ENCODE data around the gene COPS8. TPM values are rescaled to one million over a fixed set of nuclear protein-coding genes. Genes with fewer than 3 reads are reported as not detected.

Gene COPS8
- total RNA-seq, 1 donor from 2014 or later, result 14.3 TPM

GRCh38 chr2:237129625-237130263 lies 44.1 kb downstream of the COPS8 start:
- ATAC-seq (no peak), DNase-seq (ENCODE audit: low spot score) (no peak)

- ATAC-seq, result no peak
- no peak for DNase-seq (ENCODE audit: low spot score)
Observed at GRCh38 chr2:237130562-237131421, 45.1 kb downstream of the COPS8 start.

- ATAC-seq, result no peak
Observed at GRCh38 chr2:237131749-237132533, 46.3 kb downstream of the COPS8 start.

GRCh38 chr2:237132799-237133198 lies 47.1 kb downstream of the COPS8 start:
- DNase-seq (ENCODE audit: low spot score), result no peak
- ATAC-seq, result peak; percentile 19

More at GRCh38 chr2:237131749-237132533, 46.3 kb downstream of the COPS8 start:
- no peak for DNase-seq (ENCODE audit: low spot score)

GRCh38 chr2:237134321-237135230 lies 48.9 kb downstream of the COPS8 start:
- DNase-seq (ENCODE audit: low spot score), result no peak
- ATAC-seq, result no peak

GRCh38 chr2:237136824-237137223 lies 51.1 kb downstream of the COPS8 start:
- DNase-seq (ENCODE audit: low spot score) (no peak), ATAC-seq (no peak)

GRCh38 chr2:237137626-237138323 lies 52.1 kb downstream of the COPS8 start:
- DNase-seq (ENCODE audit: low spot score), result no peak
- ATAC-seq, result no peak

- no peak for DNase-seq (ENCODE audit: low spot score)
- ATAC-seq, result no peak
Observed at GRCh38 chr2:237139123-237139675, 53.5 kb downstream of the COPS8 start.

- DNase-seq (ENCODE audit: low spot score), result no peak
- no peak for ATAC-seq
Observed at GRCh38 chr2:237140689-237141285, 55.1 kb downstream of the COPS8 start.

- ATAC-seq (no peak), DNase-seq (ENCODE audit: low spot score) (no peak)
Observed at GRCh38 chr2:237141571-237142051, 55.9 kb downstream of the COPS8 start.

GRCh38 chr2:237143118-237143517 lies 57.4 kb downstream of the COPS8 start:
- DNase-seq (ENCODE audit: low spot score), result no peak
- no peak for ATAC-seq

GRCh38 chr2:237143676-237144440 lies 58.2 kb downstream of the COPS8 start:
- DNase-seq (ENCODE audit: low spot score) (peak; percentile 0), ATAC-seq (no peak)

GRCh38 chr2:237144516-237144915 lies 58.8 kb downstream of the COPS8 start:
- ATAC-seq (no peak), DNase-seq (ENCODE audit: low spot score) (no peak)

GRCh38 chr2:237147317-237147716 lies 61.6 kb downstream of the COPS8 start:
- ATAC-seq (no peak), DNase-seq (ENCODE audit: low spot score) (no peak)

GRCh38 chr2:237148624-237149023 lies 62.9 kb downstream of the COPS8 start:
- no peak for DNase-seq (ENCODE audit: low spot score)
- ATAC-seq, result no peak

- DNase-seq (ENCODE audit: low spot score), result no peak
- no peak for ATAC-seq
Observed at GRCh38 chr2:237149425-237149824, 63.7 kb downstream of the COPS8 start.
